Measurements from ENCODE around the gene MED9. TPM values are rescaled to one million over a fixed set of nuclear protein-coding genes. Genes with fewer than 3 reads are reported as not detected.

Gene MED9
- total and polyA plus RNA-seq, 9 of the 15 experiments (the other 6 are each of a cell fraction or from before 2014, with no cell fraction given), result 2.2 to 15.8 (median 12.7) TPM

- TF ChIP-seq MGA (IDR thresholded peaks at IDR 0.05) (no peak), HOMEZ (CRISPR knock-in tag; IDR thresholded peaks at IDR 0.05) (no peak)
These were observed 60.7 kb downstream of the MED9 start (continued) for GRCh38 chr17:17537311-17538099.

Data from K562 (cell line).